WTC11 (cell line): ENCODE measurements around the gene GNAS-AS1. TPM values are rescaled to one million over a fixed set of nuclear protein-coding genes. Genes with fewer than 3 reads are reported as not detected.

Experiments used
- ATAC-seq: fragments of 200-7000 bp; cut with Tn5 transposase; 2 replicates; pipeline ENCODE4 v1.10.0; 2021; ENCODE audit warnings: mild to moderate bottlenecking, moderate library complexity
- CTCF ChIA-PET: fragments of 300-600 bp; sonication (Branson Sonifier 250); formaldehyde crosslinking; loops from one replicate; lab custom pipeline; 2021; ENCODE audit warnings: antibody characterized with exemption; lab: Charles Lee
- POLR2A ChIA-PET: fragments of 350-600 bp; sonication (Branson Sonifier 250); formaldehyde crosslinking; loops from one replicate; lab custom pipeline; 2021; ENCODE audit warnings: antibody characterized with exemption; lab: Charles Lee
- DNase-seq: peaks from one replicate; pipeline ENCODE4 v3.0.0; 2021; ENCODE audit warnings: low spot score
- H3K27ac Mint-ChIP-seq: 2 replicates; pipeline ENCODE4 v1.8.0; 2021; ENCODE audit warnings: mixed read lengths
- H3K27me3 Mint-ChIP-seq: 2 replicates; pipeline ENCODE4 v1.8.0; 2021; ENCODE audit warnings: low read depth, mild to moderate bottlenecking, moderate library complexity, mixed read lengths
- H3K36me3 Mint-ChIP-seq: 2 replicates; pipeline ENCODE4 v1.8.0; 2021; ENCODE audit warnings: mixed read lengths
- H3K4me1 Mint-ChIP-seq: 2 replicates; pipeline ENCODE4 v1.8.0; 2022; ENCODE audit warnings: mixed read lengths
- H3K4me3 Mint-ChIP-seq: 2 replicates; pipeline ENCODE4 v1.8.0; 2021; ENCODE audit warnings: mild to moderate bottlenecking, moderate library complexity, mixed read lengths
- H3K9me3 Mint-ChIP-seq: 2 replicates; pipeline ENCODE4 v1.8.0; 2021; ENCODE audit warnings: mixed read lengths
- ATF1 ChIP-seq: sonication (generic); formaldehyde crosslinking; IDR thresholded peaks from 2 replicates; pipeline ENCODE4 v1.8.1; 2023; ENCODE audit warnings: mild to moderate bottlenecking, moderate library complexity, missing genetic modification reagents
- EMX1 ChIP-seq: fragments of 250-450 bp; sonication (Bioruptor Pico); IDR thresholded peaks from 2 replicates; pipeline ENCODE4 v1.8.0; 2021; ENCODE audit warnings: mild to moderate bottlenecking
- FOXJ3 ChIP-seq: sonication (generic); formaldehyde crosslinking; IDR thresholded peaks from 2 replicates; pipeline ENCODE4 v1.9.0; 2021; ENCODE audit warnings: missing genetic modification reagents, mild to moderate bottlenecking, borderline replicate concordance
- IRF2 ChIP-seq: sonication (generic); formaldehyde crosslinking; IDR thresholded peaks from 2 replicates; pipeline ENCODE4 v1.8.0; 2022; ENCODE audit warnings: low read depth, missing genetic modification reagents, borderline replicate concordance
- JAZF1 ChIP-seq: fragments of 250-450 bp; sonication (Bioruptor Pico); IDR thresholded peaks from 2 replicates; pipeline ENCODE4 v1.9.0; 2021; ENCODE audit warnings: moderate library complexity, mild to moderate bottlenecking, inconsistent platforms
- MXD4 ChIP-seq: fragments of 250-450 bp; sonication (Bioruptor Pico); IDR thresholded peaks from 2 replicates; pipeline ENCODE4 v1.8.0; 2021; ENCODE audit warnings: mild to moderate bottlenecking, moderate library complexity, borderline replicate concordance
- NR1H2 ChIP-seq: sonication (generic); formaldehyde crosslinking; IDR thresholded peaks from 2 replicates; pipeline ENCODE4 v1.9.0; 2021; ENCODE audit warnings: mild to moderate bottlenecking, moderate library complexity, missing genetic modification reagents
- PRRX2 ChIP-seq: fragments of 250-450 bp; sonication (Bioruptor Pico); IDR thresholded peaks from 2 replicates; pipeline ENCODE4 v1.8.0; 2021; ENCODE audit warnings: mild to moderate bottlenecking
- SP1 ChIP-seq: sonication (generic); formaldehyde crosslinking; conservative IDR thresholded peaks from 2 replicates; pipeline ENCODE4 v1.8.1; 2022; ENCODE audit warnings: missing genetic modification reagents
- ZBTB43 ChIP-seq: sonication (generic); formaldehyde crosslinking; IDR thresholded peaks from 2 replicates; pipeline ENCODE4 v1.8.1; 2023; ENCODE audit warnings: mild to moderate bottlenecking, missing genetic modification reagents
- ZMAT4 ChIP-seq: fragments of 250-450 bp; sonication (Bioruptor Pico); IDR thresholded peaks from 2 replicates; pipeline ENCODE4 v1.9.0; 2021; ENCODE audit warnings: mild to moderate bottlenecking
- ZNF232 ChIP-seq: sonication (generic); formaldehyde crosslinking; IDR thresholded peaks from 2 replicates; pipeline ENCODE4 v1.8.0; 2022; ENCODE audit warnings: mild to moderate bottlenecking, missing genetic modification reagents
- ZNF416 ChIP-seq: fragments of 250-450 bp; sonication (Bioruptor Pico); IDR thresholded peaks from 2 replicates; pipeline ENCODE4 v1.9.0; 2021; ENCODE audit warnings: mild to moderate bottlenecking, inconsistent platforms
- ZNF532 ChIP-seq: fragments of 250-450 bp; sonication (Bioruptor Pico); IDR thresholded peaks from 2 replicates; pipeline ENCODE4 v1.9.0; 2021; ENCODE audit warnings: mild to moderate bottlenecking, borderline replicate concordance
- ZNF671 ChIP-seq: fragments of 250-450 bp; sonication (Bioruptor Pico); IDR thresholded peaks from 2 replicates; pipeline ENCODE4 v1.8.0; 2021; ENCODE audit warnings: mild to moderate bottlenecking
- total RNA-seq: library from RNA; stranded (reverse); gene quantifications from 3 replicates; pipeline ENCODE4 v1.2.3, GENCODE V29; 2021
- TF ChIP-seq, protein P1 (sequence below): sonication (generic); formaldehyde crosslinking; conservative IDR thresholded peaks from 2 replicates; pipeline ENCODE4 v1.8.1; 2022; ENCODE audit warnings: mild to moderate bottlenecking, missing genetic modification reagents
- TF ChIP-seq, protein P2 (sequence below): sonication (generic); formaldehyde crosslinking; IDR thresholded peaks from 2 replicates; pipeline ENCODE4 v1.8.0; 2022; ENCODE audit warnings: mild to moderate bottlenecking, missing genetic modification reagents
- TF ChIP-seq, protein P3 (sequence below): fragments of 250-450 bp; sonication (Bioruptor Pico); IDR thresholded peaks from 2 replicates; pipeline ENCODE4 v1.9.0; 2021; ENCODE audit warnings: mild to moderate bottlenecking

GNAS-AS1 gene
- total RNA-seq, 1 experiment from 2014 or later, result 12.2 TPM

GRCh38 chr20:58795181-58795922 is 55.4 kb downstream of the GNAS-AS1 start (continued):
- no peak for TF ChIP-seq ZNF532
- no peak for TF ChIP-seq ZNF416
- no peak for TF ChIP-seq FOXJ3 (CRISPR knock-in tag)
- no peak for TF ChIP-seq JAZF1
- TF ChIP-seq IRF2 (CRISPR knock-in tag), result no peak
- TF ChIP-seq ATF1 (CRISPR knock-in tag), result no peak
- TF ChIP-seq ZNF232, result no peak
- TF ChIP-seq ZBTB43, result no peak
- TF ChIP-seq, protein P1, sequence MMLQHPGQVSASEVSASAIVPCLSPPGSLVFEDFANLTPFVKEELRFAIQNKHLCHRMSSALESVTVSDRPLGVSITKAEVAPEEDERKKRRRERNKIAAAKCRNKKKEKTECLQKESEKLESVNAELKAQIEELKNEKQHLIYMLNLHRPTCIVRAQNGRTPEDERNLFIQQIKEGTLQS (CRISPR knock-in tag), result no peak
- TF ChIP-seq ZNF671 (CRISPR knock-in tag), result no peak
- TF ChIP-seq SP1 (CRISPR knock-in tag), result no peak

DNA sequence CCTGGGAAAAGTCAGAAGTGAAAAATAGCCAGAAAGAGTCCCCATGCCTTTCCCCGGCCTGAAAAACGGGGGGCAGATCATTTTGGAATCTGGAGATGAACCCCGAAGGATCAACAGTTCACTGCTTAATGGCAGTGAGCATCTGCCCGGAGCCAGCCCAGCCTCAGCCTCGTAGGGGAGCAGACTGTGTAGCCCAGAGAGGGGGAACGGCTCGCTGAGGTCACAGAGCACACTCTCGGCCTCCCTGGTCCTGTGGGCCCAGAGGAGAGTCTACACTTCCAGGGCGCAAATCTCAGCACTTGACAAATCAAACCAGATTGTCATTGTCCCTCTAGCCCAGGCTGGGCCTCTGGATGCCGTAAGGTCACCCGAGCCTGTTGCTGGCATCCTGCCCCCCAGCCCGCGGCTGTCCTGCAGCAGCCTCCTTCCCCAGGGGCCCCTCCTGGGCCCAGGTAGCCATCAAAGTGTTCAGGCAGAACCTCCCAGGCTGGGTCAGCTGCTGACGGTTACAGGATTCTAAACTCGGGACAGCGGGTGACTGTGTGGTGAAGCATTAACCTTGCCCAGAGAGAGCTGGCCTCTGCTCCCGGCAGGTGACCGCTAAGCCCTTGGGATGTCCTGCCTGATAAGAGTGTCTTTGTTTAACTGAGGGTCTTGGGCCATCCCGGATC is 56.1 kb downstream of the GNAS-AS1 start:
- H3K4me1 Mint-ChIP-seq, result peaks cover 17% of the 10 kb centered on the region
- no peak overlapping the region for H3K4me3 Mint-ChIP-seq
- ChIA-PET POLR2A (no interaction called here), CTCF (no interaction called here)
- H3K27me3 Mint-ChIP-seq, result no peaks in the 10 kb centered on the region; the same call in 1 of the 2 replicates
- ATAC-seq, result no peak
- H3K9me3 Mint-ChIP-seq, result no peaks in the 10 kb centered on the region
- DNase-seq, result no peak
- H3K36me3 Mint-ChIP-seq, result no peaks in the 10 kb centered on the region
- H3K27ac Mint-ChIP-seq, result no peak overlapping the region
- no peak for TF ChIP-seq EMX1 (CRISPR knock-in tag)
- no peak for TF ChIP-seq ZNF532
- TF ChIP-seq, protein P2, sequence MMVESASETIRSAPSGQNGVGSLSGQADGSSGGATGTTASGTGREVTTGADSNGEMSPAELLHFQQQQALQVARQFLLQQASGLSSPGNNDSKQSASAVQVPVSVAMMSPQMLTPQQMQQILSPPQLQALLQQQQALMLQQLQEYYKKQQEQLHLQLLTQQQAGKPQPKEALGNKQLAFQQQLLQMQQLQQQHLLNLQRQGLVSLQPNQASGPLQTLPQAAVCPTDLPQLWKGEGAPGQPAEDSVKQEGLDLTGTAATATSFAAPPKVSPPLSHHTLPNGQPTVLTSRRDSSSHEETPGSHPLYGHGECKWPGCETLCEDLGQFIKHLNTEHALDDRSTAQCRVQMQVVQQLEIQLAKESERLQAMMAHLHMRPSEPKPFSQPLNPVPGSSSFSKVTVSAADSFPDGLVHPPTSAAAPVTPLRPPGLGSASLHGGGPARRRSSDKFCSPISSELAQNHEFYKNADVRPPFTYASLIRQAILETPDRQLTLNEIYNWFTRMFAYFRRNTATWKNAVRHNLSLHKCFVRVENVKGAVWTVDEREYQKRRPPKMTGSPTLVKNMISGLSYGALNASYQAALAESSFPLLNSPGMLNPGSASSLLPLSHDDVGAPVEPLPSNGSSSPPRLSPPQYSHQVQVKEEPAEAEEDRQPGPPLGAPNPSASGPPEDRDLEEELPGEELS, result no peak
- TF ChIP-seq PRRX2 (CRISPR knock-in tag), result no peak
- no peak for TF ChIP-seq NR1H2 (CRISPR knock-in tag)
- TF ChIP-seq ZMAT4 (CRISPR knock-in tag), result no peak
- TF ChIP-seq MXD4, result no peak
- TF ChIP-seq, protein P3, sequence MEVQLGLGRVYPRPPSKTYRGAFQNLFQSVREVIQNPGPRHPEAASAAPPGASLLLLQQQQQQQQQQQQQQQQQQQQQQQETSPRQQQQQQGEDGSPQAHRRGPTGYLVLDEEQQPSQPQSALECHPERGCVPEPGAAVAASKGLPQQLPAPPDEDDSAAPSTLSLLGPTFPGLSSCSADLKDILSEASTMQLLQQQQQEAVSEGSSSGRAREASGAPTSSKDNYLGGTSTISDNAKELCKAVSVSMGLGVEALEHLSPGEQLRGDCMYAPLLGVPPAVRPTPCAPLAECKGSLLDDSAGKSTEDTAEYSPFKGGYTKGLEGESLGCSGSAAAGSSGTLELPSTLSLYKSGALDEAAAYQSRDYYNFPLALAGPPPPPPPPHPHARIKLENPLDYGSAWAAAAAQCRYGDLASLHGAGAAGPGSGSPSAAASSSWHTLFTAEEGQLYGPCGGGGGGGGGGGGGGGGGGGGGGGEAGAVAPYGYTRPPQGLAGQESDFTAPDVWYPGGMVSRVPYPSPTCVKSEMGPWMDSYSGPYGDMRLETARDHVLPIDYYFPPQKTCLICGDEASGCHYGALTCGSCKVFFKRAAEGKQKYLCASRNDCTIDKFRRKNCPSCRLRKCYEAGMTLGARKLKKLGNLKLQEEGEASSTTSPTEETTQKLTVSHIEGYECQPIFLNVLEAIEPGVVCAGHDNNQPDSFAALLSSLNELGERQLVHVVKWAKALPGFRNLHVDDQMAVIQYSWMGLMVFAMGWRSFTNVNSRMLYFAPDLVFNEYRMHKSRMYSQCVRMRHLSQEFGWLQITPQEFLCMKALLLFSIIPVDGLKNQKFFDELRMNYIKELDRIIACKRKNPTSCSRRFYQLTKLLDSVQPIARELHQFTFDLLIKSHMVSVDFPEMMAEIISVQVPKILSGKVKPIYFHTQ (CRISPR knock-in tag), result no peak
